HL-60 (cell line): ENCODE results near the gene MINDY3.

Experiments used
- DNase-seq, 2 experiments: peaks; one replicate each; pipeline ENCODE4 v3.0.0-alpha.2; 2010 to 2020; ENCODE audit warnings: low read depth in 1 of 2, low spot score in 1 of 2
- H3K27ac ChIP-seq: fragments of 250-450 bp; sonication (Bioruptor Pico); replicated peaks from 2 replicates; pipeline ENCODE4 v1.5.1; 2020; ENCODE audit warnings: mild to moderate bottlenecking, moderate library complexity
- H3K27me3 ChIP-seq: fragments of 250-450 bp; sonication (Bioruptor Pico); 2 replicates; pipeline ENCODE4 v1.5.1; 2021; ENCODE audit warnings: mild to moderate bottlenecking, moderate library complexity; ENCODE audit not compliant: insufficient read depth, poor library complexity, severe bottlenecking
- H3K4me3 ChIP-seq: replicated peaks from 2 replicates; pipeline ENCODE4 v1.5.1; 2011; ENCODE audit warnings: mild to moderate bottlenecking, control low read depth, low read length; ENCODE audit not compliant: insufficient read depth
- CTCF ChIP-seq: IDR thresholded peaks from one replicate; pipeline ENCODE4 v1.5.1; 2011; ENCODE audit warnings: low read length, control low read depth, inconsistent platforms; ENCODE audit not compliant: insufficient read depth
- GABPA ChIP-seq: IDR thresholded peaks from 2 replicates; pipeline ENCODE4 v1.6.1; 2012; ENCODE audit warnings: low read depth
- POLR2AphosphoS5 ChIP-seq: IDR thresholded peaks from 2 replicates; pipeline ENCODE4 v1.6.1; 2012; ENCODE audit warnings: low read depth
- REST ChIP-seq: IDR thresholded peaks from 2 replicates; pipeline ENCODE4 v1.6.1; 2012; ENCODE audit warnings: low read depth; ENCODE audit not compliant: insufficient replicate concordance
- SPI1 ChIP-seq: IDR thresholded peaks from 2 replicates; pipeline ENCODE4 v1.6.1; 2012; ENCODE audit warnings: low read depth, mild to moderate bottlenecking, borderline replicate concordance

The MINDY3 gene

GRCh38 chr10:15842556-15843169 is 17.6 kb downstream of the MINDY3 start:
- Histone ChIP-seq H3K4me3 (no peak overlapping the region), H3K27me3 (no peaks in the 10 kb centered on the region), H3K27ac (0 out of 2 replicates have a peak overlapping the region, but pooled peaks have one; percentile 19)
- DNase-seq, result no peak
- TF ChIP-seq GABPA (no peak), REST (no peak), CTCF (no peak), POLR2AphosphoS5 (no peak), SPI1 (no peak)

GRCh38 chr10:15841696-15842095 is 18.6 kb downstream of the MINDY3 start:
- H3K27me3 ChIP-seq, result no peaks in the 10 kb centered on the region
- TF ChIP-seq CTCF (no peak), GABPA (no peak), POLR2AphosphoS5 (no peak), REST (no peak), SPI1 (no peak)
- H3K27ac ChIP-seq, result no peak overlapping the region
- DNase-seq, result no peak
- H3K4me3 ChIP-seq, result no peak overlapping the region

GRCh38 chr10:15836807-15837206 is 23.5 kb downstream of the MINDY3 start:
- H3K27me3 ChIP-seq, result no peaks in the 10 kb centered on the region
- H3K27ac ChIP-seq, result no peak overlapping the region
- no peak for TF ChIP-seq CTCF
- TF ChIP-seq SPI1, result no peak
- TF ChIP-seq REST, result no peak
- no peak for TF ChIP-seq GABPA
- no peak for TF ChIP-seq POLR2AphosphoS5
- no peak overlapping the region for H3K4me3 ChIP-seq
- no peak for DNase-seq
